HG03520 (cell line): Measurements from ENCODE around the gene POLR1E.

ENCODE experiments used
- ATAC-seq: cut with Tn5 transposase; IDR thresholded peaks from one replicate; pipeline ENCODE4 v1.9.1; 2021; ENCODE audit warnings: mild to moderate bottlenecking, moderate library complexity; ENCODE audit not compliant: unreplicated experiment

The POLR1E gene

GRCh38 chr9:37531699-37532098 lies 46.0 kb downstream of the POLR1E start:
- peak; percentile 66 for ATAC-seq

- no peak for ATAC-seq
Observed at GRCh38 chr9:37534412-37534811, 48.7 kb downstream of the POLR1E start.

- no peak for ATAC-seq
Observed at GRCh38 chr9:37534901-37535300, 49.2 kb downstream of the POLR1E start.

- ATAC-seq, result no peak
Observed at GRCh38 chr9:37538099-37538498, 52.4 kb downstream of the POLR1E start.

- no peak for ATAC-seq
Observed at GRCh38 chr9:37539634-37540033, 53.9 kb downstream of the POLR1E start.

- ATAC-seq, result no peak
Observed at GRCh38 chr9:37540634-37541033, 54.9 kb downstream of the POLR1E start.

- ATAC-seq, result no peak
Observed at GRCh38 chr9:37541465-37541864, 55.7 kb downstream of the POLR1E start.

GRCh38 chr9:37542488-37542887 lies 56.7 kb downstream of the POLR1E start:
- ATAC-seq, result no peak

GRCh38 chr9:37542895-37543294 lies 57.1 kb downstream of the POLR1E start:
- ATAC-seq, result no peak

- ATAC-seq, result no peak
Observed at GRCh38 chr9:37543468-37543867, 57.7 kb downstream of the POLR1E start.

- no peak for ATAC-seq
Observed at GRCh38 chr9:37547328-37547878, 61.7 kb downstream of the POLR1E start.

- ATAC-seq, result no peak
Observed at GRCh38 chr9:37549527-37549926, 63.8 kb downstream of the POLR1E start.

- no peak for ATAC-seq
Observed at GRCh38 chr9:37550781-37551180, 65.0 kb downstream of the POLR1E start.

GRCh38 chr9:37551468-37551867 lies 65.7 kb downstream of the POLR1E start:
- ATAC-seq, result no peak

- no peak for ATAC-seq
Observed at GRCh38 chr9:37551888-37552287, 66.1 kb downstream of the POLR1E start.
